GM21360 (cell line): ENCODE measurements around the gene SIX1.

Experiments
- ATAC-seq: cut with Tn5 transposase; IDR thresholded peaks from one replicate; pipeline ENCODE4 v1.9.1; 2021; ENCODE audit warnings: mild to moderate bottlenecking, moderate library complexity; ENCODE audit not compliant: unreplicated experiment

The SIX1 gene

GRCh38 chr14:60655898-60656685, 6.8 kb upstream of the SIX1 start:
- no peak for ATAC-seq

GRCh38 chr14:60655119-60655897, 6.0 kb upstream of the SIX1 start:
- ATAC-seq, result no peak

- no peak for ATAC-seq
These were observed 5.1 kb upstream of the SIX1 start for GRCh38 chr14:60654334-60654821.

- no peak for ATAC-seq
These were observed 4.5 kb upstream of the SIX1 start for GRCh38 chr14:60653701-60654161.

DNA sequence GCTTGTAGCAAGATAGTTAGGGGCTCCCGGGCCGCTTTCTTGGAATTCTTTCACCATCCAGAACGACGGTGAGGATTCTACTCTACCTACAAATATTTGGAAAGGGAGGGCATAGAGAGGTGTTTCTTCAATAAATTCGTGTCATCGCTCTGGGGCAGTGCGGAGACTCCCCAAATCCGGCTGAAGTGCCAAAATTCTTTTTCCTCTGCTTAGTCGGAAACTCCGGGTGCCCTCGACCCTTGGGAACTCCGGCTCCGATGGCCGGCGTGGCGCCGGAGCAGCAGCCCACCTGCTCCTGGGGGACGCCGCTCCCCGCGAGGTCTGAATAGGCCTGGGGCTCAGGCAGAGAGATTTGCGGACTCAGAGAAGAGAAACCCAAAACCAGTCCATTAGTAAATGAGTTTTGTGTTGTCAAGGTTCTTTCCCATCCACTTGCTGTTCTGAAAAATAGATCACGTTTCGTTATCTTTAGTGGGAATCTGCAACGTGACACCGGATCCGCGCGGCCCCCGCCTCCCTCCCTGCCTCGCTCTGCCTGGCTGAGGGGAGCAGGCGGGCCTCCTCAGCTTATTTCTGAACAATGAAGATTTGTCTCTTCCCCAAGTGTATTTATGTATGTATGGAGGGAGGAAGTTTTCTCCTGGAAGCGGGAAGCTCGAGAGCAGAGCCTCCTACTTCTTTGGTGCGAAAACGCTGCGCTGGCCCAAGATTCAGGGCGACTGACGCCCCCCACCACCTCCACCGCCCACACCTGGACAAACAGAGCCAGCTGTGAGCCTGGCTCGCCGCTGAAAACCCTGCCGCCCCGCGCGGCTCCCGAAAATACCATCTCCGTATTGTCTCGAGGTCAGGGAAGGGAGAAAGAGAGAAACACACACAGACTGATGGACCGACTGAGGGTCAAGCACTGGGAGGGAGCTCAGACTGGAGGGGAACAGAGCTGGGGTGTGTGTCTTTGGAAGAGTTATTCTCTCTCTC, 3.7 kb upstream of the SIX1 start:
- ATAC-seq, result no peak

DNA sequence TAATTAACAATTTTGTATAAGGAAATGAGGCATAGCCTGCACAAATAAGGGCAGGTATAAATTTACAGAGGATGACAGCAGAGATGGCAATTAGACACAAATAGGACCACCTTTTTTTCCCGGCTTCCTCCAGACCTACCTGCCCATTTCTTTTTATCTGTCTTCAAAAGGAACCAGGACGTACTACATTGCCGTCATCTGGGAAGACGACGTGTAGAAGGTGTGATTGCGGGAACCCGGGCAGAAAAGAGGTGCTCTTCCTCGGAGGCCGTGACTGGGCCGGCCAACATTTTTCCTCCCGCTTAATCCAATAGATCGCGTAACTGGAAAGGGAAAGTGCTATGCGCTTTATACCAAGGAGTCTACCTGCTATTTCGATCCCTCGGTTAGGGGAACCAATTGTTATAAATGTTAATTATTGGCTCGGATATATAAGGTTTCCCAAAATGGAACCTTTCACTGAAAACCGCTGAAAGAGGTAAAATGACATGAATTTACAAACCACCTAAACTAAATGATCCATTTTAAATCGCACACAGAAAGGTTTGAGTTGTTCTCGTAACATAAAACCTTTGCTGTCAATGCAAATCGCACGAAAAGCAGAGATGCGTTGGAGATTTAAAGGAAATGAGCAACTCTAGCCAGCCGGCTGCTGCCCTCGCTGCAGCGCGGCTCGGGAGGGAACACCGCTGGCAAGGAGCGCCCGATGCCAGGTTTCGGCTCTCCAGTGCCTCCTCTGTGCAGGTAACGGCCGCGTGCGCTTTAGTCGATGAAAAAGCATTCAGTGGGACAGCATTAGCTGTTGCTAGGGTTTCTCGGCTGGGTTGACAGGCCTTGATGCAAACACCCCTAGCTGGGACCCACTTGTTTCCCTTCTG, 2.8 kb upstream of the SIX1 start:
- ATAC-seq, result no peak

DNA sequence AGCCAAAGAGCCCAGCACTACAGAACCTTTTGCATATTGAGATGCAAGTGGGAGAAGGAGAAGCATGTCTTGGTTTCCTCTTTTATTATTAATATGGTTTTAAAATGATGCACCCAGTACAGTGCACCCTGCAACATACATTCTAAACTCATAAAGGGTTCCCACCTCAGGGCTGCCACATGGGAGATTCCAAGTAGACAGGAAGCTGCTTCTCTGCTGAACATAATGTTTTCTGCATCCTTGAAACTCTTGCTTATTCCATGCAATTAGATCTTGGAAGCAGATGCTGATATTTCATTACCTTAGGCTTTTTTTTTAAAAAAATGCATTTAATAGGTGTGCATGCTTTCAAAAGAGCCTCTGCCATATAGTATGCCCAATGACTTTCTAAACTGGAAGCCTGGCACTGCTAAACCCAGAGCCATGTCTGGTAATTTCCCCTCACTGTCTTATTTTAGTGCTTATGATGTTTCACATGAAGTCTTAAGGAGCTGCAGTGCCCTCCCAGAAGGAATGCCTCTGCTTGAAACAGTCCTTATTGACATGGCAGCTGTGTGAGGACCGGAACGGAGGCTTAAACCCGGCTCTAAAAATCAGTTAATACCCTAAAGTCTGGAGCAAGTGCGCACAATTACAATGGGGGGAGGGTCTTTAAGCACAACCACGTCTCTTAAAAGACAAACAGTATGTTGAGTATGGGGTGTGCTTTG, 2.0 kb upstream of the SIX1 start:
- ATAC-seq, result no peak

DNA sequence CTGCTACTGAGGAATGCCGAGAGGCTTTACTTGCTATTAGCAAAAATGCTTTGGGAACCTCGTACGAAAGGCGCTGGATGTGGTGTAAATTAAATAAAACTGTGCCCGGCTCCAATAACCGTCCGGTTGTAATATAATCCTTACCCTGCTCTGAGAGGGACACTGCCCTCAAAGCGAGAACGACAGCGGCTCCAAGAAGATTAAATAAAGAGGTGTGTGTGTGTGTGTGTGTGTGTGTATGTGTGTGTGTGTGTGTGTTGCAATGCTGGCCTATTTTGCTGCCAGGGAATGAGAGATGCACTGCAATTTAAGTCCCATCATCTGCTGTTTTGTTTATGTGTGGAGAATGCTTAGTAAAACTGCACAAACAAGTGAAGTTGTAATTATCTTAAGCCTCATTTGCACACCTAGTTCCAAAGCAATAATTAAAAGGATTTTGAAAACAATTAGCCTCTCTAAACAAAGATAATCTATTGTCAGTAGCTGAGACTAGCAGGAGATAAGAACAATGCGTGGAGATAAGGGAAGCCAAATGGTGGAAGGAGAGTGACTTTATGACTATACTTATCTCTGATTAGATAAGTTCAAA, 1.2 kb upstream of the SIX1 start:
- no peak for ATAC-seq

DNA sequence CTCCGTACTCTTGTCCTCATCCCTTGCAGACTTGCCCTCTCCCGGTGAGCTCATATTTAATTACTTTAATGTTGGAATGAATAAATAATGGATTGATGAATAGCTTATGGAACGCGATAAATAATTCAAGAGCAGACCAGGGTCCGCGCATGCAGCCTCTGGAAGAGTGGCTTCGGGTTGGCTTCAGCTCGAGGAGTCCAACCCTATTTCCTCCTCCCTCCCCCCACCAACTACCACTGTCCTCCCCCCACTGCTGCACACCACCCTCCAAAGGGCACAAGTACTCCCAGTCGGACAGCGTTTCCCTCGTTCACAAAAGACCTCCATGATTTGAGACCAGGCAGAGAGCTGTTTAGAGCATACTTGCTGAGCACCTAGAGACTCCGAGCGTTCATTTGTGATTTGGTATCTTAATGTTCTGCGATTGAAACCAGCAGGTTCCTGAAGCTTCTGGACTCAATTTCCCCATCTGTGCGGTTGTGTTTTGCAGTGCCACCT, 647 bp upstream of the SIX1 start:
- ATAC-seq, result no peak

DNA sequence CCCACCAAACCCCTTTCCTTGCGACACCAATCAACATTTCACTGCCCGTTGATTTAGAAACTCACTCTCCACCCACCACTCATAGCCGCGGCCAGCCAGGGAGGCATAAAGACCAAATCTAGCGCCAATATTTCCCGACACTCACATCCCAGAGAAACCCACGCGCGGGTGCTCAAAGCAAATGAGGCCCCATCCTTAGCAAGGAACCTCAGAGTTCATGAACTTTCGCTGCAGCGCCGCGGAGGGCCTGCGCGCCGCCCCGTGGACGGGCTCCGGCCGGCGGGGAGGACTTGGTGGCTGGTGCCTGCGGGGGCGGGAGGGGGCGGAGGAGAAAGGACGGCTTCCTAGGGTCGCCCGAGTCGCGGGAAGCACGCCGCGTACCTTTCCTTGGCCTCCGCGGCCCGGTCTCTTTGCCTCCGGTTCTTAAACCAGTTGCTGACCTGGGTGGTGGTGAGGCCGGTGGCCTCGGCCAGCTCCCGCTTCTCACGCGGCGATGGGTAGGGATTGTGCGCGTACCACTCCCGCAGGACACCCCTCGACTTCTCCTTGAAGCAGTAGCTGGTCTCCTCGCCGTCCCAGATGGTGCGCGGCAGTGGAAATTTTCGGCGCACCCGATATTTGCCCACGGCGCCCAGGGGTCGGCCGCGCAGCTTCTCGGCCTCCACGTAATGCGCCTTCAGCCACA, 886 bp downstream of the SIX1 start:
- no peak for ATAC-seq

DNA sequence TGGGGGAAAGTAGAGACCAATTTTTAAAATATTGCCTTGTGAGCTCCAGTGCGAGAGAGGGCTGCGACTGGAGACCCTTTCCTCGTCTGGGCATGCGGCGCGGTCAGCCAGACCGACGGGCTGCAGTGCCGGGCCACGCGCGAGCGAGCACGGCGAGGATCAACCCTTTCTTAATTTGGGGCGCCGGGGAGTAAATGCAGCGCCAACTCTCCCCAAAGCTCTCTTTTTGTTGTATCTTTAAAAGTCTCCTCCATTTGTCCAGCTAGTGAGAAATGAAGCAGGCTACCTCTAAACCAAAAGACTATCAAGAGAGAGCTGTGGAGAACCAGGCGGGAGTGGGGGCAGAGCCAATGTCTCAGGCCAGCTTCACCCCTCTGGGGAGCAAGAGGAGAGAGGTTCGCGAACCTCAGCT, 1.4 kb downstream of the SIX1 start:
- ATAC-seq, result no peak

DNA sequence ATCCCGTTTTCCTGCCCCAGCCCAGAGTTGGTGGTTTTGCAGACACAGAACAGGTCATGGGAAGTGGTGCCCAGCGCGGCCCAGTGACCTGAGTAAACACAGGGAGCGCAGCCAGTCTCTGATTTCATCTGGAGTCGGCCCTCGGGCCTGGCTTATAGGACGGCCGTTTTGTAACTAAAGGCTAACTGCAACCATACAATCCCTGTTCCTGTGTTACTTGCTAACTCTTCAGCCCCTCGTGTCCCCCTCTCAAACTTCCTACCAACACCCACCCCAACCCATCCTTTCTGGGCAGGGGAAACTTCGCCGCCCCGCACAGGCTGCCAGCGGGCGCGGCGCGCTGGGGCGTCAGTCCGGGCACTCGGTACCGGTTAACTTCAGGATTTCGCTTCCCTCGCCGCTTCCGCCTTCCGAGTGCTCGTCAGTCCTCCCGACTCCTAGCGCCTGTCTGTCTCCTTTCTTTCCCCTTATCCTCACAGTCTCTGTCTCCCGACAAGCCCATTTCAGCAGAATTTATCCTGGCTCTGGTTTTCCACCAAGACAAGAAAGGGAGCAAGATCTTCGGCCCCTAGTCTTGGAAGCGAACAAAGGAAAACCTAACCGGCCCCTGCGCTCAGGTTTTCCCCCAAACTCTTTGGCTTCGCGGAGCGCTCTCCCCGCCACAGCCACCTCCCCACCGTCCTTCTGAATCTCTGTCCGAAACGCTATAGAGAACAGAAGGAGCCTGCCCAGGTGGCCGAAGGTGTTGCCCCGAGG, 2.0 kb downstream of the SIX1 start:
- no peak for ATAC-seq

GRCh38 chr14:60646226-60646818, 3.0 kb downstream of the SIX1 start:
- ATAC-seq, result no peak

DNA sequence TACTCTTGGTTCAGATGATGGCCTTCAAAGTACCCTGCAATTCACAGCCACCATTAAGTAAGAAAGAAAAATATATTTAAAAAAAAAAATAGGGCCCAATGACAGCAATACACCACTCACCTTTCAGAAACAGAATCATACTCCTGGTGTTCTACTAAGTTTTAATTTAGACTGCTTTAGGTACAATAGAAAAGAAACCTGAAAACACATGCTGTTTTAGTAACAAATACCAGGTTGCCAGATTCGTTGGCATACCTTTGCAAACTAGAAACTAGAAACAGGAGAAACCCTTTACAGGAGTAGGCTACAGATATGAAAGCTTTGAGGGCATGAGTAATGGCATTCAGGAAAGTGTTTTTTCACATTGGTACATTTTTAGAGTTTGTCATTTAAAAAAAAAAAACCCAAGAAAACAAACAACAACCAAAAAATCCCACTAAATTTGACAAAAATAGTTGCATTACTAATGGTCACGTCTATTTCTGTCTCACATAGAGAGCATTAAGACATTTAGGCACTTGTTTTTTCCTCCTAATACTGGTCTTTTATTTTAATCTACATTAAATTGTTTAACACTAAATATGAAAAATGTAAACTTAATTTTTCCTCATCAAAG, 4.0 kb downstream of the SIX1 start:
- ATAC-seq, result no peak

GRCh38 chr14:60644666-60645065, 4.6 kb downstream of the SIX1 start:
- ATAC-seq, result no peak

DNA sequence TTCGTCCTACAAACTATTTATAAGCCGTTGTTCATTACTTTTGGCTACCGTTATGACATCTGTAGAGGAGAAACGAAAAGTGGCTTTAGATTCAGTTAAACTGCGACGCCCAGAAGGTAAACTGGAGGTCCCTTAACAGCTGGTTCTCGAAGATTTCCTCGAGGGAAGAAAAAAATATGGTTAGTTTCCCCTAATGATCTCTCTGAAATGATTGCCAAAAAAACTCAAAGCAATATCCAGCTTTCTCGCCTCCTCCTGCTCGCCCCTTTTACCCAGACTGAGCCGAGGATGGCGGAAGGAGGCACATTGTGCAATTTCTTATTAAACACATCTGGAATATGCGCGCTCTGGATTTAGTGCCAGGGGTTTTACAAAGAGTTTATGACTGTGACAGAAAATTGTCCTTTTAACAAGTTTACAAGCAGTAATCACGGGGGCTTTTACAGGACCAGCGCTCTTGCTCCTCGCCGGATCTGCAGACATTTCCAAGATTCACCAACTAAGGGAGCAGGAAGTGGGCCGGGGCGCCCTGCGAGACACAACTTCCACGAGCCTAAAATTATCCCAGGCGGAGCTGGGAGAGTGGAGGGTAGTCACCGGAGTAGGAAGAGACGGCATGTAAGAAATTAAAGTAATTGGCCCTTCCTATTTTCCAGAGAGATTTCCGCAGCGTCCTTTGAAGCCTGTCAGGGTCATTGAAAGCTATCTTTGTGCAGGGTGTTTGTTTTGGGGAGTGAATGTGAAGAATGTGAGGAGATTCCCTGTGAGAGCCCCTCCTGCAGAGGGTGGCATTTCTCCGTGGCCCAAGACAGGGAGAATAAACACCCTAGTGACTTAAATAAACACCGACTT, 5.6 kb downstream of the SIX1 start:
- no peak for ATAC-seq
